Measurements from ENCODE around the gene BOLA1. TPM values are rescaled to one million over a fixed set of nuclear protein-coding genes. Genes with fewer than 3 reads are reported as not detected.
A peak's percentile ranks its signal among the peaks of the same experiment; 100 is the strongest.

The BOLA1 gene
- total RNA-seq, 2 experiments from 2014 or later, result 27.9 to 29.6 TPM

- Mint-ChIP-seq H3K4me3 (no peak overlapping the region), H3K9me3 (no peaks in the 10 kb centered on the region), H3K4me1 (ENCODE audit: low read depth) (peaks cover 2% of the 10 kb centered on the region), H3K27me3 (no peaks in the 10 kb centered on the region), H3K27ac (no peak overlapping the region), H3K36me3 (no peaks in the 10 kb centered on the region)
- DNase-seq, result peak; percentile 91
- intact Hi-C loops (cut with micrococcal nuclease), result loop anchor here (1.0 to 10.0 kb wide), 3 partner anchors 39 to 676 kb away; partner anchors contain the start of gene SF3B4
- ChIA-PET POLR2A (interaction anchor here (0.6 to 6.6 kb wide), 22 partner anchors 11 to 298 kb away, joined by 3 to 118 read pairs (median 6); partner anchors contain the start of genes BOLA1, OTUD7B, PLEKHO1 and SF3B4), CTCF (interaction anchor here (0.6 to 2.5 kb wide), 17 partner anchors 10 to 299 kb away, joined by 3 to 19 read pairs (median 4); partner anchors contain the start of genes BOLA1 and SF3B4)
These were observed 10.9 kb upstream of the BOLA1 start for GRCh38 chr1:149888247-149888998.

GRCh38 chr1:149888999-149889289, 10.4 kb upstream of the BOLA1 start:
- ChIA-PET POLR2A (interaction anchor here (0.8 to 6.6 kb wide), 9 partner anchors 10 to 298 kb away, joined by 3 to 118 read pairs (median 29); partner anchors contain the start of genes BOLA1, OTUD7B, PLEKHO1 and SF3B4), CTCF (interaction anchor here (0.9 to 2.5 kb wide), 15 partner anchors 10 to 298 kb away, joined by 3 to 19 read pairs (median 4); partner anchors contain the start of genes BOLA1 and SF3B4)
- Mint-ChIP-seq H3K4me1 (ENCODE audit: low read depth) (peaks cover 2% of the 10 kb centered on the region), H3K36me3 (no peaks in the 10 kb centered on the region), H3K9me3 (no peaks in the 10 kb centered on the region), H3K27ac (no peak overlapping the region), H3K4me3 (no peak overlapping the region), H3K27me3 (no peaks in the 10 kb centered on the region)
- no peak for DNase-seq
- intact Hi-C loops (cut with micrococcal nuclease), result loop anchor here (1.0 to 10.0 kb wide), 3 partner anchors 38 to 676 kb away; partner anchors contain the start of gene SF3B4

- intact Hi-C loops (cut with micrococcal nuclease), result no loop called here
- ChIA-PET CTCF (no interaction called here), POLR2A (no interaction called here)
- H3K36me3 Mint-ChIP-seq, result peaks cover 3% of the 10 kb centered on the region
- H3K4me1 Mint-ChIP-seq (ENCODE audit: low read depth), result peaks cover 19% of the 10 kb centered on the region
- no peak overlapping the region for H3K4me3 Mint-ChIP-seq
- no peaks in the 10 kb centered on the region for H3K9me3 Mint-ChIP-seq
- no peak overlapping the region for H3K27ac Mint-ChIP-seq
- no peak for DNase-seq
- H3K27me3 Mint-ChIP-seq, result no peaks in the 10 kb centered on the region
These were observed 2.8 kb upstream of the BOLA1 start for GRCh38 chr1:149896575-149896974.

- ChIA-PET CTCF (no interaction called here), POLR2A (no interaction called here)
- Mint-ChIP-seq H3K4me1 (ENCODE audit: low read depth) (peaks cover 17% of the 10 kb centered on the region), H3K9me3 (no peaks in the 10 kb centered on the region), H3K27ac (no peak overlapping the region), H3K4me3 (no peak overlapping the region), H3K36me3 (peaks cover 11% of the 10 kb centered on the region), H3K27me3 (no peaks in the 10 kb centered on the region)
- intact Hi-C loops (cut with micrococcal nuclease), result no loop called here
- DNase-seq, result no peak
These were observed 4.6 kb downstream of the BOLA1 start for GRCh38 chr1:149903836-149904491.

- H3K4me1 Mint-ChIP-seq (ENCODE audit: low read depth), result no peaks in the 10 kb centered on the region
- ChIA-PET POLR2A (no interaction called here), CTCF (no interaction called here)
- no peaks in the 10 kb centered on the region for H3K27me3 Mint-ChIP-seq
- H3K4me3 Mint-ChIP-seq, result no peak overlapping the region
- no peak for DNase-seq
- intact Hi-C loops (cut with micrococcal nuclease), result no loop called here
- H3K36me3 Mint-ChIP-seq, result peaks cover 8% of the 10 kb centered on the region
- H3K9me3 Mint-ChIP-seq, result no peaks in the 10 kb centered on the region
- H3K27ac Mint-ChIP-seq, result no peak overlapping the region
These were observed 7.3 kb downstream of the BOLA1 start for GRCh38 chr1:149906570-149907075.

- H3K27me3 Mint-ChIP-seq, result no peaks in the 10 kb centered on the region
- no peak overlapping the region for H3K4me3 Mint-ChIP-seq
- H3K27ac Mint-ChIP-seq, result no peak overlapping the region
- no peak for DNase-seq
- POLR2A ChIA-PET, result no interaction called here
- H3K9me3 Mint-ChIP-seq, result no peaks in the 10 kb centered on the region
- H3K4me1 Mint-ChIP-seq (ENCODE audit: low read depth), result peaks cover 29% of the 10 kb centered on the region
- intact Hi-C loops (cut with micrococcal nuclease), result no loop called here
- CTCF ChIA-PET, result interaction anchor here (1.1 kb wide), 1 partner anchor 48 kb away, joined by 3 read pairs; no protein-coding TSS in a partner anchor
- peaks cover 2% of the 10 kb centered on the region for H3K36me3 Mint-ChIP-seq
These were observed 15.2 kb downstream of the BOLA1 start for GRCh38 chr1:149914545-149914944.

- ChIA-PET CTCF (no interaction called here), POLR2A (interaction anchor here (0.6 to 1.7 kb wide), 3 partner anchors 28 to 216 kb away, joined by 3 to 8 read pairs (median 4); a partner anchor contains a TSS)
- Mint-ChIP-seq H3K36me3 (peaks cover 2% of the 10 kb centered on the region), H3K9me3 (no peaks in the 10 kb centered on the region), H3K4me3 (peak overlapping the region; percentile 79), H3K27me3 (no peaks in the 10 kb centered on the region), H3K27ac (no peak overlapping the region), H3K4me1 (ENCODE audit: low read depth) (peaks cover 29% of the 10 kb centered on the region)
- DNase-seq, result no peak
- intact Hi-C loops (cut with micrococcal nuclease), result no loop called here
These were observed 16.2 kb downstream of the BOLA1 start for GRCh38 chr1:149915429-149916192.

GRCh38 chr1:149916193-149916897, 17.0 kb downstream of the BOLA1 start:
- H3K27ac Mint-ChIP-seq, result no peak overlapping the region

GRCh38 chr1:149916898-149917252, 17.5 kb downstream of the BOLA1 start:
- Mint-ChIP-seq H3K27me3 (no peaks in the 10 kb centered on the region), H3K36me3 (peaks cover 7% of the 10 kb centered on the region), H3K27ac (no peak overlapping the region), H3K4me1 (ENCODE audit: low read depth) (peaks cover 29% of the 10 kb centered on the region), H3K4me3 (peak overlapping the region; percentile 79), H3K9me3 (no peaks in the 10 kb centered on the region)
- ChIA-PET POLR2A (interaction anchor here (1.7 kb wide), 1 partner anchor 29 kb away, joined by 8 read pairs; a partner anchor contains a TSS), CTCF (no interaction called here)
- intact Hi-C loops (cut with micrococcal nuclease), result no loop called here
- no peak for DNase-seq

More at GRCh38 chr1:149916193-149916897, 17.0 kb downstream of the BOLA1 start:
- Mint-ChIP-seq H3K36me3 (peaks cover 4% of the 10 kb centered on the region), H3K9me3 (no peaks in the 10 kb centered on the region), H3K4me3 (peak overlapping the region; percentile 79), H3K4me1 (ENCODE audit: low read depth) (peaks cover 29% of the 10 kb centered on the region), H3K27me3 (no peaks in the 10 kb centered on the region)
- POLR2A ChIA-PET, result interaction anchor here (0.6 to 1.7 kb wide), 3 partner anchors 29 to 215 kb away, joined by 3 to 8 read pairs (median 4); a partner anchor contains a TSS
- DNase-seq, result no peak
- CTCF ChIA-PET, result no interaction called here
- intact Hi-C loops (cut with micrococcal nuclease), result no loop called here

GRCh38 chr1:149917571-149918144, 18.3 kb downstream of the BOLA1 start, which contains the start of gene SV2A:
TSS of gene SV2A (minus strand) at chr1:149917844. CDS start at chr1:149913840, 4,004 bp downstream.
- Mint-ChIP-seq H3K4me1 (ENCODE audit: low read depth) (peaks cover 29% of the 10 kb centered on the region), H3K27me3 (no peaks in the 10 kb centered on the region), H3K4me3 (peak within 1 kb of the TSS; percentile 79), H3K36me3 (peaks cover 13% of the 10 kb centered on the region), H3K27ac (no peak within 1 kb of the TSS), H3K9me3 (no peaks in the 10 kb centered on the region)
- CTCF ChIA-PET, result no interaction called here
- intact Hi-C loops (cut with micrococcal nuclease), result loop anchor here (1.0 kb wide), 1 partner anchor 10 kb away; the partner anchor contains the start of gene SF3B4
- peak; percentile 74 for DNase-seq
- POLR2A ChIA-PET, result interaction anchor here (1.5 kb wide), 1 partner anchor 30 kb away, joined by 3 read pairs; a partner anchor contains a TSS

GRCh38 chr1:149923626-149924025, 24.3 kb downstream of the BOLA1 start:
- H3K36me3 Mint-ChIP-seq, result peaks cover 45% of the 10 kb centered on the region
- ChIA-PET POLR2A (interaction anchor here (1.1 kb wide), 2 partner anchors 15 to 39 kb away, joined by 3 read pairs; no protein-coding TSS in a partner anchor), CTCF (interaction anchor here (0.8 kb wide), 1 partner anchor 35 kb away, joined by 4 read pairs; a partner anchor contains a TSS)

More at GRCh38 chr1:149923626-149924025, 24.3 kb downstream of the BOLA1 start:
- DNase-seq, result no peak
- Mint-ChIP-seq H3K9me3 (no peaks in the 10 kb centered on the region), H3K27ac (no peak overlapping the region), H3K4me3 (no peak overlapping the region), H3K4me1 (ENCODE audit: low read depth) (peaks cover 25% of the 10 kb centered on the region), H3K27me3 (no peaks in the 10 kb centered on the region)
- intact Hi-C loops (cut with micrococcal nuclease), result no loop called here

Data from activated CD4-positive, alpha-beta memory T cell treated with anti-CD3 and anti-CD28 coated beads for 36 hours (primary cell).